ENCODE results near the gene ADAMTSL3.

- no peak for TF ChIP-seq CTCF (IDR thresholded peaks at IDR 0.05; ENCODE audit: poor library complexity, severe bottlenecking)
- TF ChIP-seq EZH2 (IDR thresholded peaks at IDR 0.05; ENCODE audit: borderline replicate concordance, insufficient read depth, low read length, poor library complexity, severe bottlenecking), result no peak
- no peak for TF ChIP-seq POLR2AphosphoS5 (IDR thresholded peaks at IDR 0.05)
- no peak for TF ChIP-seq RAD21 (conservative IDR thresholded peaks at IDR 0.05)
- TF ChIP-seq EP300 (conservative IDR thresholded peaks at IDR 0.05; ENCODE audit: poor library complexity, severe bottlenecking), result no peak
Measured at GRCh38 chr15:83898361-83898760, 244.4 kb downstream of the ADAMTSL3 start.

Data from neural cell (in vitro differentiated cells).